Measurements from ENCODE around the gene SP110.

DNA sequence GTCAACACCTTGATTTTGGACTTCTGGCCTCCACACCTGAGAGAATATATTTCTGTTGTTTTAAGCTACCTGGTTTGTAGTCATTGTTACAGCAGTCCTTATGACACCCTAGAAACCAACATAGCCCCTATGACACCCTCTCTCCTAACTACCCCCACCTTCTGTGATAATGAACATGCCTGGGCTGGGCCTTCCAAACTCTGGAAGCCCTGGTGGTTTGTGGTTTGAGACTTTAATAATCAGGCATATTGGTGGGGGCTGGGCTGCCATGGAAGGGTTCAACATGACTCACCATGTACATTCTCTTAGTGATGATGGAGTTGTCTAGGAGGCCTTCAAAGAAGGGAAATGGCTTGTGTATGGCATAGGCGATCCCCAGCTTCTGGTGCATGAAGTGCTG, 3.3 kb downstream of the SP110 start:
- TF ChIP-seq POLR2A (IDR thresholded peaks at IDR 0.05; ENCODE audit: low read length) (no peak), GATA1 (IDR thresholded peaks at IDR 0.05; ENCODE audit: low read depth, low read length) (no peak)

All from erythroblast (primary cell).